ENCODE measurements around the gene TMTC1. TPM values are rescaled to one million over a fixed set of nuclear protein-coding genes. Genes with fewer than 3 reads are reported as not detected.

Gene TMTC1
- total and polyA plus RNA-seq, 3 donors from 2014 or later, result 8.4 to 13.6 (median 11.5) TPM

- Histone ChIP-seq H3K27ac (no peak overlapping the region), H3K4me1 (no peaks in the 10 kb centered on the region), H3K36me3 (ENCODE audit: low read depth, missing control alignments) (no peaks in the 10 kb centered on the region), H3K4me3 (no peak overlapping the region), H3K27me3 (no peaks in the 10 kb centered on the region), H3K9me3 (no peaks in the 10 kb centered on the region)
- no peak for DNase-seq
- intact Hi-C loops (cut with DNase I; ENCODE audit: low total_unique reads), result no loop called here
- 83 to 88% methylated on average over 2 of the region's 2 CpGs for WGBS, 2 donors
- no peak for TF ChIP-seq POLR2A (IDR thresholded peaks at IDR 0.05)
- TF ChIP-seq CTCF (IDR thresholded peaks at IDR 0.05), result no peak
Measured at GRCh38 chr12:29797565-29798355, 14.0 kb upstream of the TMTC1 start.

- DNase-seq, result peak; percentile 19
- no peaks in the 10 kb centered on the region for H3K27me3 ChIP-seq
- WGBS, 2 donors, result 51 to 54% methylated on average over 6 of the region's 6 CpGs
- H3K9me3 ChIP-seq, result no peaks in the 10 kb centered on the region
- no peak overlapping the region for H3K4me3 ChIP-seq
- H3K27ac ChIP-seq, result no peak overlapping the region
- no peak for TF ChIP-seq POLR2A (IDR thresholded peaks at IDR 0.05)
- no peak for TF ChIP-seq CTCF (IDR thresholded peaks at IDR 0.05)
- no peaks in the 10 kb centered on the region for H3K36me3 ChIP-seq (ENCODE audit: low read depth, missing control alignments)
- intact Hi-C loops (cut with DNase I; ENCODE audit: low total_unique reads), result no loop called here
- H3K4me1 ChIP-seq, result no peaks in the 10 kb centered on the region
Measured at GRCh38 chr12:29796823-29797263, 13.1 kb upstream of the TMTC1 start.

GRCh38 chr12:29795715-29796114 lies 12.0 kb upstream of the TMTC1 start:
- 86 to 87% methylated on average over 3 of the region's 3 CpGs for WGBS, 2 donors
- H3K4me3 ChIP-seq, result no peak overlapping the region
- TF ChIP-seq CTCF (IDR thresholded peaks at IDR 0.05) (no peak), POLR2A (IDR thresholded peaks at IDR 0.05) (no peak)
- no peak for DNase-seq
- H3K36me3 ChIP-seq (ENCODE audit: low read depth, missing control alignments), result no peaks in the 10 kb centered on the region
- no peaks in the 10 kb centered on the region for H3K9me3 ChIP-seq
- no peak overlapping the region for H3K27ac ChIP-seq
- no peaks in the 10 kb centered on the region for H3K27me3 ChIP-seq
- intact Hi-C loops (cut with DNase I; ENCODE audit: low total_unique reads), result no loop called here
- H3K4me1 ChIP-seq, result no peaks in the 10 kb centered on the region

- no peaks in the 10 kb centered on the region for H3K9me3 ChIP-seq
- TF ChIP-seq CTCF (IDR thresholded peaks at IDR 0.05), result no peak
- TF ChIP-seq POLR2A (IDR thresholded peaks at IDR 0.05), result no peak
- DNase-seq, result no peak
- H3K4me1 ChIP-seq, result no peaks in the 10 kb centered on the region
- H3K36me3 ChIP-seq (ENCODE audit: low read depth, missing control alignments), result no peaks in the 10 kb centered on the region
- no peak overlapping the region for H3K4me3 ChIP-seq
- intact Hi-C loops (cut with DNase I; ENCODE audit: low total_unique reads), result no loop called here
- no peak overlapping the region for H3K27ac ChIP-seq
- H3K27me3 ChIP-seq, result no peaks in the 10 kb centered on the region
Measured at GRCh38 chr12:29794862-29795261, 11.1 kb upstream of the TMTC1 start.

GRCh38 chr12:29792853-29793252 lies 9.1 kb upstream of the TMTC1 start:
- Histone ChIP-seq H3K4me1 (no peaks in the 10 kb centered on the region), H3K36me3 (ENCODE audit: low read depth, missing control alignments) (no peaks in the 10 kb centered on the region), H3K27ac (no peak overlapping the region), H3K27me3 (no peaks in the 10 kb centered on the region), H3K9me3 (no peaks in the 10 kb centered on the region), H3K4me3 (no peak overlapping the region)
- no peak for DNase-seq
- TF ChIP-seq POLR2A (IDR thresholded peaks at IDR 0.05) (no peak), CTCF (IDR thresholded peaks at IDR 0.05) (no peak)
- intact Hi-C loops (cut with DNase I; ENCODE audit: low total_unique reads), result no loop called here
- 70 to 82% methylated on average over 7 to 8 of the region's 8 CpGs for WGBS, 2 donors
